GM10266 (cell line): ENCODE data around the gene TGFBI.

Source experiments
- DNase-seq: peaks from one replicate; pipeline ENCODE4 v3.0.0; 2012; ENCODE audit errors: extremely low spot score
- CTCF ChIP-seq: IDR thresholded peaks from 2 replicates; pipeline ENCODE4 v1.5.1; 2012; ENCODE audit warnings: mild to moderate bottlenecking, low read depth; ENCODE audit not compliant: control insufficient read depth, insufficient read depth; ENCODE audit errors: missing control alignments

Gene TGFBI

DNA sequence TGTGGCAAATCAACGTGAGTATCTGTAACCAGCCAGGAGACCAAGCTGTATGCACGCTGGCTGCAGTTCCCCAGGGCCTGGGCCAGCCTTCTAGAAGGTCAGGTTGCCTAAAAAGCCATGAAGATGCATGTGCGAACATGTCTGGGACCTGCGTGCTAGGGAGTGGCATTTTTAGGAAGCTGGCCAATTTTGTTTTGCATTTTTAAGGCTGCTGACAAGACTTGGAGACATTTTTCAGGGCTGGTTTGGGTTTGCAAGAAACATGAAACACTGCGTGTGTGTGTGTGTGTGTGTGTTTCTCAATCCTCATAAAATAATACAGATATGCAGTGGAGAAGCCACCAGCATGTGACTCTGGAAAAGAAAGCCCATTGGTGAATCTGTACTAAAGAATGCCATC, 5.1 kb downstream of the TGFBI start:
- no peak for DNase-seq
- TF ChIP-seq CTCF = no peak

DNA sequence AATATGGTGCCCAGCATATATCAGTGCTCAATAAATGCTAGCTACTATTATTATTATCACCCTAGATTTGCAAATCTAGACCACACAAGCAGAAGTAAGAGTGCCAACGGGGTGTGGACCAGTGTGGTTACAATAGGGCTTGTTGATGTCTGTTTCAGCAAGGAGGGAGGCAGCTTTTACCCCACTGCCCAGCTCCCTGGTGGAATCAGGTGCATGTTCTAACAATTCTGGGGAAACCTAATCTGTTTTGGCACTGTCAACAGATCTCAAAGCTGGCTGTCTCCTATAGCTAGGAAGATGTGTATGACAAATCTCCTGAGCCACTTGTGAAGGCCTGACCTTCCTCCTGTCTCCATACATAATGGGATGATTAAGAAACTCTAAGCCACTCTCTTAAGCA, 5.7 kb downstream of the TGFBI start:
- no peak for TF ChIP-seq CTCF
- DNase-seq = no peak

DNA sequence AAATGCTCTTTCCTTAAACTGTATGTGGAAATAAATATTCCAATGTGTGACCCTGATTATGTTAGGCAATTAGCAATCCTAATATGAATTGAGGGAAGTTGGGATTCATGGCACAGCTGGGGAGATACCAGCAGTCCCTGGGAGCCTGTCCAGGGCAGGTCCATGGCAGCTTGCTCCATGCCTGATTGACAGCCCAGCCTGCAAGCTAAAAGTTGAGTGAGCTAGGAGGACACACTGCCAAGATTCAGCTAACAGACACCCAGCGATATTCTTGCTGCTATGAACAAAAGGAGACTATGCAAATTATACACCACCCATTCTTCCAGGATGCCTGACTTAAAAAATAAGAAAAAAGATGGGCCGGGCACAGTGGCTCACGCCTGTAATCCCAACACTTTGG, 6.2 kb downstream of the TGFBI start:
- TF ChIP-seq CTCF = no peak
- DNase-seq = no peak

GRCh38 chr5:136035837-136036236, 7.0 kb downstream of the TGFBI start:
- DNase-seq = no peak
- no peak for TF ChIP-seq CTCF

DNA sequence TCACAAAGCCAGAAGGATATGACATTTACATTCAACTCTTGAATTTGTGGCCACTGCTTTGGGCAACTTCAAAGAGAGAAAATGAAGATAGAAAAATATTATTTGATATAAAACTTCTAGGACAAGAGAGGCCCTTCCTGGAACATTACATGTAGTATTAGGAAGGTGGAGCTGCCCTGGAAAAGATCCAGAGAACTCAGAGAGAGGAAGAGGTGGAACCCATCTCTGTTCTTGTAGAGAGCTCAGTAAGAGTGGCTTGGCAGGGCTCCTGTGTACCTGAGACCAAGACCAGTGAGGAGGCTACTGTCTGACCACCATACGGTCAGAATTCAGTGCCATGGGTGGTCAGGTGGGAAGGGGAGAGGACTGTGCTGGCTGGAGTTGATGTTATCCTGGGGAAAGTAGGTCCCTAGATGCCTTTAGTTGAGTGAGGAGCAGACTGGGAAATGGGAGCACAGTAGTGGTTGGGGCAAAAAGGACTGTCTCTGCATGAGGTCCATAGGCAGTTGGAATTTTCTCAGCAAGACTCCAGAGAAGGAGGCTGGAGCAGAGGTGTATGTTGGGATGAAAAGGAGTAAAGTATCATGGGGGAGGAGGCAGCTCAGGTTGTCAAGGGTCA, 7.6 kb downstream of the TGFBI start:
- DNase-seq = no peak
- no peak for TF ChIP-seq CTCF

DNA sequence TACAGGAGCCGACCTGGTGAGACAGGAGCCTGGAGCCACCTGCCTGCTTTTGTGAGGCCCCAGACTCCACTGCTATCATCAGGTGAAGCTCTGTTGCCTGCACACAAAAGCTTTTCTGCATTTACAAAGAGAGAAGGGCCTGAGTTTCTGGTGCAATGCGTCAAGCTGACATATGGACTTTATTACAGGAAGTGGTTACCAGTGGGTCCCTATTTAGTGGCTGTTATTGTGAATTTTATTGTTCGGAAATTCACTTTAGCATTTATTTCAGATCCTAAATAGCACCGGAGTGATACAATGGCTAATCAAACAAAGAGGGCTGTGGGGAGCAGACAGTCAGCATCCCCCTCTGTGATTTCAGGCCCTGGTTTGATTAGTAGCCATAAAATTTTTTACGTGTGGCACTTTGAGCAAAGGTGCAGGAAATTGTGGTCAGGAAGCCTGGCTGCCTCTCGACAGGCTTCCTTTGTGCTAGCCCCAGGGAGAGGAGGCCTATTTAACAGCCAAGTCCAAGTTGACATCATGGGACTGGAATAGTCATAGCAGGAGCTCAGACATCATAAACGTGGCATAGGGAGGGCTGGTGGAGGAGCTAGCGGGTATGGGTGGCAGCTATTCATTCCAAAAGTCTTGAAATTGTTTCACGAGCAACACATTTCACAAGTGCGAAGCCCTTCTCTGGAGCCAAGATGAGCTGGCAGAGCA, 8.4 kb downstream of the TGFBI start:
- TF ChIP-seq CTCF = no peak
- DNase-seq = no peak

DNA sequence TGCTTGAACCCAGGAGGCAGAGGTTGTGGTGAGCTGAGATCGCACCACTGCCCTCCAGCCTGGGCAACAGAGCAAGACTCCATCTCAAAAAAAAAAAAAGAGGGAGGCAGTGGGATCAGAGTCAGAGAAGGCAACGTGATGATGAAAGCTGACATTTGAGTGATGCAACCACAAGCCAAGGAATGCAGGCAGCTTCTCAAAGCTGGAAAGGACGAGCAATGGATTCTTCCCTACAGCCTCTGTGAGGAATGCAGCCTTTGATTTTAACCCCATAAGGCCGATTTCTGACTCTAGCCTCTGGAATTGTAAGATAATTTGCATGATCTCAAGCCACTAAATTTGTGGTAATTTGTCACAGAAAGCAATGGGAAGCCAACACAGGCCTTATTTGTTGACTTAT, 9.8 kb downstream of the TGFBI start:
- DNase-seq = no peak
- TF ChIP-seq CTCF = no peak
